GM19043 (cell line): ENCODE data around the gene DAPK1.

Source experiments
- ATAC-seq: cut with Tn5 transposase; IDR thresholded peaks from one replicate; pipeline ENCODE4 v1.9.1; 2021; ENCODE audit warnings: low read depth; ENCODE audit not compliant: unreplicated experiment

DAPK1 gene

DNA sequence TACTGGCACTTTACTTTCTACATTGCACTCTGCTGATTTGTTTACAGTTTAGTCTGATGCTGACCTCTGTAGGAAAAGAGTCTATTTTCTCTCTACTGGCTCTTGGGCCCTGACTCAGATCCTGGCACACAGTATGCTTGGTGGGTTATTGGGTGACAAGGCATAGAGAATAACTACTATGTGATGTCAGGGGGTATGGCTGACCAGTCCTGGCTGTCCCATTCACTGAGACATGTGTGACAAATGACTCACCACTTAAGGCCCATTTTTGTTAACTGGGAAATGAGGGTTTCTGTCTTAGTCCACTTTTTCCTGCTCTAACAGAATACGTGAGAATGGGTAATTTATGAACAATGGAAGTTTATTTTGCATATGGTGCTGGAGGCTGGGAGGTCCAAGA, 66.4 kb downstream of the DAPK1 start:
- no peak for ATAC-seq

GRCh38 chr9:87564791-87565241, 67.1 kb downstream of the DAPK1 start:
- no peak for ATAC-seq

DNA sequence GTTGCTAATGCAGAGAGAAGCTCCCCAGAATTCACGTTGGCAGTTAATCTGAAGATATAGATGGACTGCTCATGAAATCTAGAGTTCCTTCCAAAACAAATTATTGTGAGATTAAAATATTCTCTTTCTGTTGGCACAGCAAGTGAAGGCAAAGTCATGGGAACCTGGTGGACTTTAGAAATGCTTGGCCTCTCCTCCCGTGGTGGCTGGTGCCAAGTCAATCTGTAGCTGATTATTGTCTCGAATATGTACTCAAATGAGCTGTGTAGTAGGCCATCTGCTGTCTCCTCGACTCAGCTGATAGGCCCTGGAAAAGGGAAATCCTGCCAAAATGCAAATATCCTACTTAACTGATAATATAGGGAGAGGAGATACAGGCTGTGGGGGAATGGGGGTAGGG, 69.3 kb downstream of the DAPK1 start:
- no peak for ATAC-seq

GRCh38 chr9:87567571-87567970, 69.9 kb downstream of the DAPK1 start:
- ATAC-seq = no peak

DNA sequence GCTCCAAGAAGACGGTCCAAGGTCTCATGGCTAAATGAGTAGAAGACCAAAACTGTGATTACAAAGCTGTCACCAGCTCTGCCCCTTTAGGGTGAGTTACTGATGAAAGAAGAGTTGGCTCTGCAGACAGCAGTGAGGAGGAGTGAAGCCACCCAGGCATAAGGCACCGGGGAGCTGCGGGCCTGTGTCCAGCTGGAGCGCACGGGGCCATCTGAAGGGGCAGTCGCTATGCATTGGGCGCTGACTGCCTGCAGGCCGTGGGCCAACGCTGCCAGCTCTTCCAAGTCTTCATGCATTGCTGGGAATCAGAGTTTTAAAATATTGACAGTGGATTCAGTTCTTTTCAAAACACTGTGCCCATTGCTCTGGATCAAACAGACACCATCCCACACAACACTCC, 70.3 kb downstream of the DAPK1 start:
- ATAC-seq = no peak

DNA sequence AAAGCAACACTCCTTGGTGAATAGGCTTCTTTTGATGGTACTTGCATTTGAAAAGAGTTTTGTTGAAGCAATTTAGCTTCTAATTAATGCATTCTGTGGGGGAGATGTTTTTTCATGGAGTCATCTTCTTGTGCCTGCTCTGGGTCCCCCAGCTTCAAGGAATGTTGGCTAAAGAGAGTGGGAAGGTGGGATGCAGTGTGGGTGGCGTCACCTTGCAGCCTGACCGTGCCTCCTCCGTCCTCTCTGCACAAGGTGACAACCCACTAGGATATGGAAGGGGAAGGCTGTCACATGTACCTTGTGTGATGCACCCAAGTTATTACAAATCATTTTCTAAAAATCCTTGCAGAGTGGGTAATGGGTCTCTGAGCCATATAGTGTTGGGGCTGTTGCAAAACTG, 70.7 kb downstream of the DAPK1 start:
- no peak for ATAC-seq

- no peak for ATAC-seq
Measured at GRCh38 chr9:87569008-87569509, 71.4 kb downstream of the DAPK1 start.

- no peak for ATAC-seq
Measured at GRCh38 chr9:87569518-87569917, 71.9 kb downstream of the DAPK1 start.

GRCh38 chr9:87570000-87570908, 72.6 kb downstream of the DAPK1 start:
- peak; percentile 73 for ATAC-seq

- ATAC-seq = no peak
Measured at GRCh38 chr9:87572719-87573118, 75.1 kb downstream of the DAPK1 start.

GRCh38 chr9:87573841-87574342, 76.2 kb downstream of the DAPK1 start:
- no peak for ATAC-seq

DNA sequence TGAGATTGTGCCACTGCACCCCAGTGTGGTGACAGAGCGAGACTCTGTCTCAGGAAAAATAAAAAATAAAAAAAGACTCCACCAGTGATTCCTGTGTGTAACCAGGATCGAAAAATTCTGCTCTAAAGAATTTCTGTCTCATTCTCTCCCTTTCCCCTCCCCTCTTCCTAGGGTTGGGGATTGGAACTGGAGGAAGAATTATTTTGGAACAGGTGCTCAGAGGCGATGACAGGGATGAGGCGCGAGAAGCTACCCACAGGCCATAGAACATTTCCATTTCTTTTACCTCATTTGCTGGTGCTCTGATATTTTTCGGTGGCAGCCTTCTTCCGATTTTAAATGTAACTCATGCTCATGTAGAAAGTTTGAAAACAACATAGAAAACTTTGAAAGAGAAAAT, 80.1 kb downstream of the DAPK1 start:
- no peak for ATAC-seq

DNA sequence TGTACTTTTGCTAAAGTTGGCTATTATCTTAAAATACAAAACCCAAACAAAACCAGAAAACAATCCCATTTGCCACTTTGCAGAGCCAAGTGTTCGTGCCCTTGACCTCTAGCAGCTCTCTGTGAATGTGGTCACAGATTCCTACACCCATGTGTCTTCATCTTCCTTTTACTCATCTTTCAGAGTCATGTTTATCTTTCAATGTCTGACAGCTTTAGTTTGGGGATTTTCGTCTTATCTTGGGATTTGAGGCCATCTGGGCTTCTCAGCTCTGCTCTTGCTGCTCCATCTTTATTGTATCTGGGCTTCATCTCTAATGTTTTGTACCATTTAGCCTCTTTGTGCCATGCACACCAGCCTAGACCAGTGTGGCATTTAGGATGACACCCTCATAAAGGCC, 81.0 kb downstream of the DAPK1 start:
- no peak for ATAC-seq

GRCh38 chr9:87579781-87580541, 82.3 kb downstream of the DAPK1 start:
- no peak for ATAC-seq

GRCh38 chr9:87580941-87581438, 83.3 kb downstream of the DAPK1 start:
- no peak for ATAC-seq

DNA sequence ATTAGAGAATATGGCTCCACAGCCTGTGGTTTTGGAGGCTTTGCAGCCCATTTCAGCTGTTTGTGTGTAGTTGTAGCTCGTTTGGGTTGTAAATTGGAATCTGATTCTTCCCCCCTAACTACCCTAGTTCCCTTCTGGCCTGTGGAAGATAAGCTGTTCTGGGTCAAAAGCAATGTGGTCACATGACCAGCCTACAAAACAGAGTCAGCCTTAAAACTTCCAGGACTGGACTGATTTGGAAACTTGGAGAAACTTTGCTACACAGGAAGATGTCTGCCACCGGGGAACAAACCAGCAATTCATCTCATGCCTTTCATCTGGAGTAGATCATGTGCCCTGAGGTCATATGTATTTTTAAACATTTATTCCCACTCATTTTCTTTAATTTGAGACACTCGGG, 83.8 kb downstream of the DAPK1 start:
- no peak for ATAC-seq

DNA sequence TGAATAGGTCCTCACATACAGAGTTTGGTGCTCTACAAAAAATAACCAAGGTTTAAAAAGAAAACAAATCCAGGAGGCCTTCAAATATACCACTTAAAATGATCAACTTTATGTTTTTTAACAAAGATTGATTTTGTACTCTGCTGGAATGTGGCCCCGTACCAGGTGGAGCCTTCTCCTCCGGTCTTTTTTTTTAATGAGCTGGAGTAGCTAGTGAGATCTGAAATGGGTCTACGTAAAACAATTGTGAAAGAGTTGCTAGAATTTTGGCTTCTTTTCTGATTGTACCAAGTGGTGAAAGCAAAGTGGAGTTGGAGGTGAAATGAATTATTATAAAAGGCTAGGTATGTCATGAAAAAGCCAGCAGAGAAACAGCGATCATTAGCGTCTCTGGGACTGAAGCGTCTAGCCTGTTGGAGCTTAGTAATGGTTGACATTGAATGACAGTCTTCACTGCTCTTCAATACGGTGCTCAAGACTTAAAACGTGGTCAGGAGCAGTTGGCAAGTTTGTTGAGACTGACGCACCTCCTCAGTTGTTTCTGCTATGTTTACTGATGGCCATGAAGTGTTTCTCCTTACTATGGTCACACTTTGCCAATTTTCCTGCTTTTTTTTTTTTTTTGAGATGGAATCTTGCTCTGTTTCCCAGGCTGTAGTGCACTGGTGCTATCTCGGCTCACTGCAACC, 84.4 kb downstream of the DAPK1 start:
- ATAC-seq = no peak

GRCh38 chr9:87584326-87584725, 86.7 kb downstream of the DAPK1 start:
- ATAC-seq = no peak

DNA sequence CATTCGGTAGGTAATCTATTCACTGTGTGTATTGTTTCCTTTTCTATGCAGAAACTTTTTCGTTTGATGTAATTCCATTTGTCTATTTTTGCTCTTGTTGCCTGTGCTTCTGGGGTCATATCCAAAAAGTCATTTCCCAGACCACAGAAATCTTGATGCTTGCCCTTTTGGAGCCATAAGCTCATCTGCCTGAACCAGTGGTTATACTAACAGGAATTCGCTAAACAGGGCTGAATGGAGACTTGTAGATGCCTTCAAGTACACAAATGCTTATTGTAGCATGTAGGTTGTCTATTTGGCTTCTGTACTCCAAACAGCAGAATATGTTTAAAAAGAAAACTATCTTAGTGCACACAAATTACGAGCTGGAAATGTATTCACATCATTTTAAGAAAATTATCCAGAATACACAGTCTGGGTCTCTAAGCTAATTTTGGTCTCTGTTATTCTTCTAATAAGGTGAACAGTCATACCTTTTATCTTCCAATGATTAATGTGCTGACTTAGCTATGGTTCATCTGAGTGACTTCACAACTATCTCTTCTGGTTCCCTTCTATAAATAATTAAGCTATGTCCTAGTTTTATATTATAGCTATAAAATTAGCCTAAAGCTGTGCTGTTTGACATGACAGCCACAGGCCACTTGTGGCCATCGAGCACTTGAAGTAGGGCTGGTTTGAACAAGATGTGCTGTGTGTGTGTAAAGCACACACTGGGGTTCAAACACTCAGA, 87.6 kb downstream of the DAPK1 start:
- no peak for ATAC-seq
